Prostate gland (tissue), 2 donors: Measurements from ENCODE around the gene ABCC3.

Experiments
- POLR2AphosphoS5 ChIP-seq: sonication (generic); formaldehyde crosslinking; IDR thresholded peaks from one replicate; pipeline ENCODE4 v1.6.1; 2017; ENCODE audit warnings: antibody characterized with exemption
- TF ChIP-seq, protein P1 (sequence below), 4 experiments: fragments of 200-600 bp in 2 of 4; fragments of 450-650 bp in 2 of 4; sonication (generic) in 2 of 4; IDR thresholded peaks; 1 replicate in 3 of 4; 2 replicates in 1 of 4; pipeline ENCODE4 v1.5.1; 2016 to 2019; ENCODE audit warnings: antibody characterized with exemption in 4 of 4, mild to moderate bottlenecking in 2 of 4, moderate library complexity in 2 of 4

DNA sequence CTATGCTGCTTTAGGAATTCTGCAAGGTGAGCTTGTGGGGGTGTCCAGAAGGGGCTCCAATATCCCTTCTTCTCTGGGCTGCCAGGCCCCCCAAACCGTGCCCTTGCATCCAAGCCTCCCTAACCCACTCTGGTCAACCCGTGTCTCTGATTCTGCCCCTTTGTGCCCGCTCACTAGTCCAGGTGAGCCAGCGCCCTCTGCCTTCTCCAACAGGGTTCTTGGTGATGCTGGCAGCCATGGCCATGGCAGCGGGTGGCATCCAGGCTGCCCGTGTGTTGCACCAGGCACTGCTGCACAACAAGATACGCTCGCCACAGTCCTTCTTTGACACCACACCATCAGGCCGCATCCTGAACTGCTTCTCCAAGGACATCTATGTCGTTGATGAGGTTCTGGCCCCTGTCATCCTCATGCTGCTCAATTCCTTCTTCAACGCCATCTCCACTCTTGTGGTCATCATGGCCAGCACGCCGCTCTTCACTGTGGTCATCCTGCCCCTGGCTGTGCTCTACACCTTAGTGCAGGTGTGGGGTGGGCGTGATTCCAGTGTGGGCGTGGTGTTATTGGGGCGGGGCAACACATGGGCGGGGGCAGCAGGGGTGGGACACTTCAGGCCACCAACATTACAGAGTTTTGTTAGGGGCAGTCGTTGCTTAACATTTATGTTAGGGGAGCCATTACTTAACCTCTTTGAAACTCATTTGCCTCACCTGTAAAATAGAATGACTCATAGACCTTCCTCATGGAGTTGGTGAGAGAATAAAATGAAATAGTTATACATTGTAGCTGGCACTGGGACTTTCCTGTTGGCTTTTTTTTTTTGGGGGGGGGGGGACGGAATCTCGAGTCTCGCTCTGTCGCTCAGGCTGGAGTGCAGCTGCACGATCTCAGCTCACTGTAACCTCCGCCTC is 41.6 kb downstream of the ABCC3 start:
- TF ChIP-seq POLR2AphosphoS5 = no peak
- TF ChIP-seq, protein P1, sequence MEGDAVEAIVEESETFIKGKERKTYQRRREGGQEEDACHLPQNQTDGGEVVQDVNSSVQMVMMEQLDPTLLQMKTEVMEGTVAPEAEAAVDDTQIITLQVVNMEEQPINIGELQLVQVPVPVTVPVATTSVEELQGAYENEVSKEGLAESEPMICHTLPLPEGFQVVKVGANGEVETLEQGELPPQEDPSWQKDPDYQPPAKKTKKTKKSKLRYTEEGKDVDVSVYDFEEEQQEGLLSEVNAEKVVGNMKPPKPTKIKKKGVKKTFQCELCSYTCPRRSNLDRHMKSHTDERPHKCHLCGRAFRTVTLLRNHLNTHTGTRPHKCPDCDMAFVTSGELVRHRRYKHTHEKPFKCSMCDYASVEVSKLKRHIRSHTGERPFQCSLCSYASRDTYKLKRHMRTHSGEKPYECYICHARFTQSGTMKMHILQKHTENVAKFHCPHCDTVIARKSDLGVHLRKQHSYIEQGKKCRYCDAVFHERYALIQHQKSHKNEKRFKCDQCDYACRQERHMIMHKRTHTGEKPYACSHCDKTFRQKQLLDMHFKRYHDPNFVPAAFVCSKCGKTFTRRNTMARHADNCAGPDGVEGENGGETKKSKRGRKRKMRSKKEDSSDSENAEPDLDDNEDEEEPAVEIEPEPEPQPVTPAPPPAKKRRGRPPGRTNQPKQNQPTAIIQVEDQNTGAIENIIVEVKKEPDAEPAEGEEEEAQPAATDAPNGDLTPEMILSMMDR (IDR thresholded peaks at IDR 0.05) = no peak
